IgD-negative memory B cell (primary cell): ENCODE results near the gene LPP. TPM values are rescaled to one million over a fixed set of nuclear protein-coding genes. Genes with fewer than 3 reads are reported as not detected.
A peak's percentile ranks its signal among the peaks of the same experiment; 100 is the strongest.

Experiments used
- H3K27ac Mint-ChIP-seq, 3 donors: one replicate each; pipeline ENCODE4 v1.8.0; 2020 to 2022; ENCODE audit warnings: mild to moderate bottlenecking in 3 of 3, mixed read lengths in 3 of 3, moderate library complexity in 1 of 3
- H3K27me3 Mint-ChIP-seq: one replicate; pipeline ENCODE4 v1.8.0; 2021; ENCODE audit warnings: mixed read lengths
- H3K36me3 Mint-ChIP-seq: one replicate; pipeline ENCODE4 v1.8.0; 2020; ENCODE audit warnings: mild to moderate bottlenecking, mixed read lengths
- H3K4me1 Mint-ChIP-seq, 3 donors: one replicate each; pipeline ENCODE4 v1.8.0; 2020 to 2022; ENCODE audit warnings: mixed read lengths in 3 of 3, mild to moderate bottlenecking in 1 of 3
- H3K4me3 Mint-ChIP-seq, 4 donors: one replicate each; pipeline ENCODE4 v1.8.0; 2020 to 2022; ENCODE audit warnings: mild to moderate bottlenecking in 4 of 4, mixed read lengths in 4 of 4, moderate library complexity in 3 of 4
- H3K9me3 Mint-ChIP-seq, 3 donors: one replicate each; pipeline ENCODE4 v1.8.0; 2020 to 2021; ENCODE audit warnings: mixed read lengths in 3 of 3, mild to moderate bottlenecking in 1 of 3
- polyA plus RNA-seq: library from polyadenylated mRNA; unstranded; fragments of 300-500 nt; fragmentation: Illumina TruSeq; gene quantifications from one replicate; pipeline ENCODE4 v1.2.3, GENCODE V29; 2021

Gene LPP
- polyA plus RNA-seq, 1 donor from 2014 or later = 29.2 TPM

DNA sequence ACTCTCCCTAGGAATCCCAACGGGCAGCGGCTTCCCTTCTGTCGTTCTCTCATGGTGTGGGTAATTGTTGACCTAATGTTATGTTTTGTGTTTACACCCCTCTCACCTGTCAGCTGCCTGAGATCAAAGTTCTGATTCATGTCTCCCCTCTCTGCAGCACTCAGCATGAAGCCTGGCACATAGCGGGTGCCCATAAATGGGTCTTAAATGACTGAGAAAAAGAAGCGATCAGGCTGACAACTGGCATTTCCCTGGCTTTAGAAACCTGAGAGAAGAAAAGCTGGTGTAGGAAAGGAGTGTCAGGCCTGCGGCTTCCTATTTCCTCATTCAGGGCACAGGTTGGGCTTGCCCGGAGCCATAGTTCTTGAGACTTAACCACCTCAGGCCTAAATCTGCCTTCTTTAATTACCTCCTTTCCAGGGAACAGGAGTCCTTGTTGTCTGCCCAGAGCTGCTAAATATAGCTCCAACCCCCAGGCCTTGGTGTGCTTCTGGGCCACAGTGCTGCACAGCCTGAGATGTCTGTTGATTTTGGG is 31.8 kb downstream of the LPP start:
- no peaks in the 10 kb centered on the region for H3K27me3 Mint-ChIP-seq
- peak overlapping the region in 2 of 4 donors; percentile 18 to 63 for H3K4me3 Mint-ChIP-seq
- H3K4me1 Mint-ChIP-seq = peaks cover 13 to 20% (median 20%) of the 10 kb centered on the region in 3 donors
- H3K27ac Mint-ChIP-seq = peak overlapping the region; percentile 11 to 69 (median 14)
- peaks cover 3% of the 10 kb centered on the region for H3K36me3 Mint-ChIP-seq
- no peaks in the 10 kb centered on the region for H3K9me3 Mint-ChIP-seq

DNA sequence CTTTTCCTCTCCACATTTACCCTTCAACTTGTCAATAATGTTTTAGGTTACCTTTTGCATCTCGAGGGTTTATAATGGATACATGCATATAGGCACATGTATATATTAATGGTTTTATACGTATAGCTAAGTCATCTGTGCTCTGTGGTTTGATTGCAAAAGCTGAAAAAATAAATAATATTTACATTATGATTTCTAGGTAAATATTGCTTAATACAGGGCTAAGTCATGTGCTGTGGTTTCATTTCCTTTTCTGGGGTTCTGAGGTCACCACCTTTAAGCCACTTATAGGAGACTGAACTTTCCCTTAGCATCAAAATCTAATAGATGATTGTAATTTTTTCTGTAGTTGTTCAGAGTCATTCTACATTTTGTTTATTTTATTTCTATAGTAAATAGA is 33.1 kb downstream of the LPP start:
- Mint-ChIP-seq H3K4me1 (peaks cover 13 to 20% (median 20%) of the 10 kb centered on the region in 3 donors), H3K4me3 (no peak overlapping the region), H3K9me3 (no peaks in the 10 kb centered on the region), H3K36me3 (peaks cover 3% of the 10 kb centered on the region), H3K27me3 (no peaks in the 10 kb centered on the region), H3K27ac (peak overlapping the region in 2 of 3 donors; percentile 4 to 67)

DNA sequence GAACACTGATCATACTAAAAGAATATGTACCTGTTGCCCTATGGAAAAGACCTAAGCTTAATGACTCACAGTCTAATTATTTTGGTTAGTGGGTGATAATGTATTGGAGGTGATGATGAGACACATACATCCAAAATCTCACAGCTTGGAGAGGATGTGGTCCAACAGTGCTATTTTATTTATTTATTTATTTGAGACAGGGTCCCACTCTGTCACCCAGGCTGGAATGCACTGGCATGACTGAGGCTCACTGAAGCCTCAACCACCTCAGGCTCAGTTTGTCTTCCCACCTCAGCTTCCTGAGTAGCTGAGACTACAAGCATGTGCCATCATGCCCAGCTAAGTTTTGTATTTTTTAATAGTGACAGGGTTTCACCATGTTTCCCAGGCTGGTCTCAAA is 35.0 kb downstream of the LPP start:
- Mint-ChIP-seq H3K9me3 (no peaks in the 10 kb centered on the region), H3K27me3 (no peaks in the 10 kb centered on the region), H3K4me3 (no peak overlapping the region), H3K36me3 (peaks cover 5% of the 10 kb centered on the region), H3K4me1 (peaks cover 13 to 23% (median 22%) of the 10 kb centered on the region in 3 donors), H3K27ac (no peak overlapping the region)

DNA sequence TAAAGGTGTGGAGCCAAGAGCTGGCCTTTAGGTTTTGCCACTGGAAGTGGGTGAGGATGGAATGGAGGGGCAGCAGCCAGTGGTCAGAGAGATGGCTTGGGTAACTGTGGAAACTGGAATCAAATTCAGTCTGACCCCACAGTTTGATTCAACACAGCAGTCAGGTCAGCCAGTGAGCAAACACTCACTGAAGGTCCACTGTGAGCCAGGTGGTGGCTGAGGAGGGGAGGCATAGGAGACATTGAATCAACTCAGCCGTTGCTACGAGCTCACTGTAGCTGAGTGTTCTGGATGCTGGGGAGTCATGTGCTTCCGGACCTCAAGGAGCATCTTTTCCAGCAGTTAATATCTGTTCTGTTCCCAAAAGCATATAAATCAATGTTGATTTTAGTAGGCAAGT is 37.5 kb downstream of the LPP start:
- peaks cover 4 to 20% (median 14%) of the 10 kb centered on the region in 3 donors for H3K4me1 Mint-ChIP-seq
- no peak overlapping the region for H3K27ac Mint-ChIP-seq
- peak overlapping the region in 1 of 4 donors; percentile 9 for H3K4me3 Mint-ChIP-seq

DNA sequence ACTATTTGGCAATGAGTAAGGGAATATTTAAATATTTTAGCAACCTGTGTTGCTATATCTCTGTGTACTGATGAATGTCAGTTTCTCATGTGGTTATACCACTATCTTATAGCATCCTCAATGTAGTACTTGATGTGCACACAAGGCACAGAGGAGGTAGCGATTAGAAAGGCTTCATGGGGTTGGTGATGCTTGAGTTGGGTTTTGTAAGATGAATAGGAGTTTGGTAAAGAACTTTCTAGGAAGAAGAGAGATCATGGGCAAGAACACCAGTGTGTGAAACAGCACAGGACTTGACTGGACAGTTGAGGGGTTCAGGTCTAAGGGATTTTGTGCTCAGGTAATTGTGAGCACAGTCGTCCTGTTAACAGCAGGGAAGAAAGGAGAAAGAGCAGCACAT is 38.1 kb downstream of the LPP start:
- H3K27ac Mint-ChIP-seq = peak overlapping the region in 1 of 3 donors; percentile 75
- H3K36me3 Mint-ChIP-seq = peaks cover 5% of the 10 kb centered on the region
- H3K4me1 Mint-ChIP-seq = peaks cover 6 to 20% (median 13%) of the 10 kb centered on the region in 3 donors
- H3K9me3 Mint-ChIP-seq = no peaks in the 10 kb centered on the region
- no peak overlapping the region for H3K4me3 Mint-ChIP-seq
- H3K27me3 Mint-ChIP-seq = no peaks in the 10 kb centered on the region

More for the DNA sequence above, 37.5 kb downstream of the LPP start:
- Mint-ChIP-seq H3K27me3 (no peaks in the 10 kb centered on the region), H3K36me3 (peaks cover 2% of the 10 kb centered on the region), H3K9me3 (no peaks in the 10 kb centered on the region)

DNA sequence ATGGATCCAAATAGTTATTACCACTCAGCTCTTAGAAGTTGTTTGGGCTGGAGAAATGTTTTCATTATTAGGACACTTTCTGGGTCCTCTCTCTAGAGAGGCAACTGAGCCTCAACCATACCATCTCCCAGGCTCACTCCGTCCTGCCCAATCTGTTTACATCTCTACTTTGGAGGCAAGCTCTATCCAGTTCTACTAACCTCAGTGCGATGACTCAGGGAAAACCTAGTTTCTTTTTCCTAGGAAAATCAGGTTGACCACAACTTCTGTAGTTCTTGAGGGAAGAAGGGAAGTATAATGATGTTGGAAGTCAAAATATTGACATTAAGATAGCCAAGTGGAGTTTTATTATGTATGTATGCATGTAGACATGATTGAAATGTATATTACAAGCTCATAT is 40.4 kb downstream of the LPP start:
- H3K36me3 Mint-ChIP-seq = peaks cover 5% of the 10 kb centered on the region
- H3K4me3 Mint-ChIP-seq = no peak overlapping the region
- no peaks in the 10 kb centered on the region for H3K9me3 Mint-ChIP-seq
- H3K27me3 Mint-ChIP-seq = no peaks in the 10 kb centered on the region
- H3K4me1 Mint-ChIP-seq = peaks cover 9 to 29% (median 11%) of the 10 kb centered on the region in 3 donors
- H3K27ac Mint-ChIP-seq = no peak overlapping the region

DNA sequence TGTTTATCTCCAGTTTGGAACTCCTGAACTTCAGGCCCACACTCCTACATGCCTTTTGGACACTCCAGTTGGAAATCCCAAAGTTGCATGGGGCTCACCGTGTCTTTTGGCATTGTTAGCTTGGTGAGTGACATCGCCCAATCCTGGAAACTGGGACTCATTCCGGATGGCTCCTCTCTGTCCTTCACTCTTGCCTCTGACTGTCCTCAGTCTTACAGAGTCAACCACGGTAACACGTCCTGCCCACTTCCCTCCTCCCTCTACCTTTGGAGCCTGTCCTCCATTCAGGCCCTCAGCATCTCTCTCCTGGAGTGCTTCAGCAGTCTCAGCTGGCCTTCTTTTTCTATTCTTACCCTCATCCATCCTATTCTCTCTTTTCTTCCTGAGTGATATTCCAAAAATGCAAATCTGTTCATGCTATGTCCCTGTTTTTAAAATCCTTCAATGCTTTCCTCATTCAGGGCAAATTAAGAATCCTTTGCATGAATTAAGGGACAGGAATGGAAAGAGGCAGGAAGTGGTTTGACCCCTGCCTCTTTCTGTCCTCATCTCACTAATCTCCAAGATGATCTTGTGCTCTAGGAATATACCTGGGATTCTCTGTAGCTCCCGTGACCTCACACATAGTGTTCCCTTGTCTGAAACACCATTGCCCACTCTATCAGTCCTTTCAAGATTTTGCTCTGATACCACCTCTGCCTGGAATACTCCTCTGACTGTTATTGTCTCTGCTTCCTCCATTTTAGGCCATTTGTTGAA is 42.5 kb downstream of the LPP start:
- Mint-ChIP-seq H3K27me3 (no peaks in the 10 kb centered on the region), H3K27ac (no peak overlapping the region), H3K36me3 (peaks cover 5% of the 10 kb centered on the region), H3K4me3 (no peak overlapping the region), H3K9me3 (no peaks in the 10 kb centered on the region), H3K4me1 (peaks cover 9 to 26% (median 11%) of the 10 kb centered on the region in 3 donors)

DNA sequence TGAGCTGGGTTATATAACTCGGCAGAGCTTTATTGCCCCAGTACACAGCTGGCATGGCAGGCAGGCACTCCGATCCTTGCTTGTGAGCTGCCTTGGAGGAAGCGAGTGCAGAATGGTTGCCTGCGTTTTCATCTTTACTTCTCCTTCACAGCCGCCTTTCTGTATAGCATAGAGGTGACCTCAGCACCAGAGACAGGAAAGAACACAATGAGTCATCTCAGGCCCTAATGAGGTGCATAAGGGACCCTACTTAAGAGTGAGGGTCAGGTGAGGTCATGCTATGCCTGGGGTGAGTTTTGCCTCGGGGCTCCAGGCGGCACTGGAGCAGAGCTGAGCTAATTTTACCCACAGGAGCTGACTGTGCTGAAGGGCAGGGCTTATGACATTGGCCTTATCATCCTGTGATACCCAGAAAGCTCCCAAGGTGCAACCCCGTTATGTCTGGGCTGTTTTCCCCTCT is 43.5 kb downstream of the LPP start:
- Mint-ChIP-seq H3K27ac (peak overlapping the region in 1 of 3 donors; percentile 0), H3K4me3 (no peak overlapping the region), H3K4me1 (peaks cover 9 to 25% (median 11%) of the 10 kb centered on the region in 3 donors), H3K36me3 (peaks cover 5% of the 10 kb centered on the region), H3K27me3 (no peaks in the 10 kb centered on the region), H3K9me3 (no peaks in the 10 kb centered on the region)

DNA sequence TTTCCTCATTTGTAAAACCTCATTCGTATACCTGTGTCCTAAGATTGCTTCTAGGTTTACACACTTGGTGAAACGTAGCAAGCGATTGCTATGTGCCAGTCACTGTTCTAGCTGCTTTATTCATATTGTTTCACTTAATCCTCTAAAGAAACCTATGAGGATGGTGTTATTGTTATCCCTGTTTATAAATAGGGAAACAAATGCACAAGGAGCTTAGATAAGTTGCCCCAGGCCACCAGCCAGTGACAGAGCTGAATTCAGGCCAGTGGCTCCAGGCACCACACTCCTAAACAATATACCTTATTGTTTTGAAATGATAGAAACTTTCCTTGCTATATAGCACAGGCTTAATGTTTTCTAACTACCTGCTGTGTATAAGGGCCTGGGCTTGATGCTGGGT is 44.0 kb downstream of the LPP start:
- Mint-ChIP-seq H3K9me3 (no peaks in the 10 kb centered on the region), H3K27ac (peak overlapping the region in 1 of 3 donors; percentile 29), H3K4me1 (peaks cover 8 to 28% (median 11%) of the 10 kb centered on the region in 3 donors), H3K4me3 (no peak overlapping the region), H3K27me3 (no peaks in the 10 kb centered on the region), H3K36me3 (peaks cover 5% of the 10 kb centered on the region)

DNA sequence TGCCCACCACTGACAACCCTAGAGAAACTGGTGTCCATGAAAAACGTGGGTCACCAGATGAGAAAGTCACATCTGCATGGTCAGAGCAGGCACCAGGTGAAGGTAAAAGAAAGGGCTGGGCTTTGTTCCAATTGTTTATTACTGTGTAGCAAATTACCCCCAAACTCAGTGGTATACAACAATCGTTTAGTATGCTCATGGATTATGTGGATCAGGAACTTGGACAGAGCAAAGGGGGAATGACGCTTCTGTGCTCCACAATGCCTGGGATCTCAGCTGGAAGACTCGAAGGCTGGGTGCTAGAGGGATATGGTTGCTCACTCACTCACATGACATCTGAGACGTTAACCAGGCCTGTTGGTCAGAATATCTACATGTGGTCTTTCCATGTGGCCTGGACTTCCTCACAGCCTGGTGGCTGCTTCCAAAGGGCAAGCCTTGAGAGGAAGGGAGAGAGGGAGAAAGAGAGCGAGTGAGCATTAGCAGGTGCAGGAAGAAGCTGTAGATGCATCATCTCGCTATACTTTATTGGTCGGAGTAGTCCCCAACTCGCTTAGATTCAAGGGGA is 44.9 kb downstream of the LPP start:
- no peak overlapping the region for H3K27ac Mint-ChIP-seq
- H3K27me3 Mint-ChIP-seq = no peaks in the 10 kb centered on the region
- H3K36me3 Mint-ChIP-seq = peaks cover 3% of the 10 kb centered on the region
- H3K4me3 Mint-ChIP-seq = peak overlapping the region in 1 of 4 donors; percentile 7
- H3K4me1 Mint-ChIP-seq = peaks cover 6 to 28% (median 11%) of the 10 kb centered on the region in 3 donors
- H3K9me3 Mint-ChIP-seq = no peaks in the 10 kb centered on the region

DNA sequence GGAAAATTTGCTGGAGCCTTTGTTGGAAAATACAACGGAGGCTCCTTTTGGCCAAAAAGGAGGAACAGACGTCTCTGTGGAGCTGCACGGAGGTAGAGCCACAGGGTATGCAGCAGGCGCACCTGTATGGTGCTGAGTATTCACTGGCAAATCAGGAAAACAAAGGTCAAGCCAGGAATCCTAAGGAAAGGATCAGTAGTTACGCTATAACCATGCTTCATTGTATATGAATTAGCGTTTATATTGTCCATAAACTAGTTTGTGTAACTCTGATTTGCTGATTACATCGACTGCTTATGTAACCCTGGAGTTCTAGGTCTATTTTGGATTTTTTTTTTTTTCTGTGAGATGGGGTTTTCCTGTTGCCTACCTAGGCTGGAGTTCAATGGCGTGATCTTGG is 45.4 kb downstream of the LPP start:
- peaks cover 3% of the 10 kb centered on the region for H3K36me3 Mint-ChIP-seq
- no peak overlapping the region for H3K27ac Mint-ChIP-seq
- H3K4me1 Mint-ChIP-seq = peaks cover 10 to 27% (median 14%) of the 10 kb centered on the region in 3 donors
- no peak overlapping the region for H3K4me3 Mint-ChIP-seq
- no peaks in the 10 kb centered on the region for H3K9me3 Mint-ChIP-seq
- no peaks in the 10 kb centered on the region for H3K27me3 Mint-ChIP-seq

DNA sequence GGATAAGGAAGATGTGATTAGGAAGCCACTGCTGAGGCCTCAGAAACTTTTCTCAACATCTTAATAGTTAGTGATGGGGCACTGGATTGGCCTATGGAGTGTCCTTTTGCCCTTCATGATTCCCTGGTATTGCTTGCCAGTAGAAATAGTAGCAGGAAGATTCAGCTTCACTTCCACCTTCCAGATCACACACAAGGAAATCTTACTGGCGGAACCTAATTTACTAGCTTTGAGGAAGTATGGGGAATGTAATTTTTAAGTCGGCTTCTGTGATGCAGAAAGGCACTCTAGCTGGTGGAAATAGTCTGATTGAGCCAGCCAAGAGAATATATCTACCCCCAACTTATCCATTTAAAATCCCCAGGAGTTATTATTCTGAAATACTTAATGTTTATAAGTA is 46.5 kb downstream of the LPP start:
- peaks cover 3% of the 10 kb centered on the region for H3K36me3 Mint-ChIP-seq
- no peaks in the 10 kb centered on the region for H3K9me3 Mint-ChIP-seq
- H3K27me3 Mint-ChIP-seq = no peaks in the 10 kb centered on the region
- peaks cover 14 to 26% (median 14%) of the 10 kb centered on the region in 3 donors for H3K4me1 Mint-ChIP-seq
- no peak overlapping the region for H3K27ac Mint-ChIP-seq
- H3K4me3 Mint-ChIP-seq = no peak overlapping the region

DNA sequence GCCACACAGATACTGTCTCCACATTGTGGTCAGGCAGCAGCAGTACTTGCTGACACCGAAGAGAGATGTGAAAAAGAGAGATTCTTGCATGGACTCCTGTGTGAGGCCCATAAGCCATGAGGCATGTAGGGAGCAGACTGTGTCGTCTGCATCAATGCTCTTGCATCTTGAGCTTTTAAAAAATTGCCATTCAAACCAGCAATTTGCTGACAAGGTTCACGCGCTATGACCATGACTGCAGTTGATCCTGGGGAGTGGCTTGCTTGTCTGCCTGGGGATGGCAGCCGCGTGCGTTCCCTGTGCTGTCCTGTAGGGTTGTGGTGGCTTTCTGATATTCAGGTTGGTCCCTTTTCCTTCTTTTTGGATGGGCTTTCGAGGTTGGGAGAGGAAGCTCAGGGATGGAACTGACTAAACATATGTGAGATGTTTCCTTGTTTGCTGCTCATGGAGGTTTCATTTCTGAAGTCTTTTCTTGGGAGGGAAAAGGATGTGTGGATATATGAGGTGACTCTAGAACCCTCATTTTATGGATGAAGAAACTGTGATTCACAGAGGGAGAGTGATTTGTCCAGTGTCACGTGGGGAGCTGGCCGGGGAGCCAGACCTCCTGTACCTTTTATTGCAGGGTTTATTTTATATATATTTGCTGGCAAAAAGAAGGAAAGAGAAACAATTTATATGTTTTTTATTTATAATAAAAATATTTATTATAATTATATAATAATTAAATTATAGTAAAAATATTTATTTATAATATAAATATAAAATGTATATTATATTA is 48.6 kb downstream of the LPP start:
- Mint-ChIP-seq H3K4me1 (peaks cover 8 to 19% (median 12%) of the 10 kb centered on the region in 3 donors), H3K4me3 (no peak overlapping the region), H3K27ac (peak overlapping the region in 2 of 3 donors; percentile 37 to 64), H3K36me3 (no peaks in the 10 kb centered on the region), H3K27me3 (no peaks in the 10 kb centered on the region), H3K9me3 (no peaks in the 10 kb centered on the region)

DNA sequence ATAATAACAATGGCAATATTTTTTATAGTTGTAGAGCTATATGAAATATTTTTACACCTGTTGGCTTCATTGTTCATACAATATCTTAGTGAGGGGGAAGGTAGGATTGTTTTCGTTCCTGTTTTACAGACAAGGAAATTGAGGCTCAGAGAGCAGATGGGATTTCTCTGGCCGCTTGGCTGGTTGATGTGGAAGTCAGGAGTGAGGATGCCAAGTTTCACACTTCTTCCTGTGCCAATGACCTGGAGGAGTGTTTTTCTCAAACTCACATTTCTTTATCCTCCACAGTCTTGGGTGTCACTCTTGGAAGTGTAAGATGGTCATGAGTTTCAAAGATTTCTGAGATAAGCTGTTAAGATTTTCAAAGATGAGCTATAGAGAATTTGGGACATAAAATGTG is 50.6 kb downstream of the LPP start:
- no peaks in the 10 kb centered on the region for H3K36me3 Mint-ChIP-seq
- peak overlapping the region in 1 of 3 donors; percentile 7 for H3K27ac Mint-ChIP-seq
- peaks cover 5 to 12% (median 12%) of the 10 kb centered on the region in 3 donors for H3K4me1 Mint-ChIP-seq
- H3K27me3 Mint-ChIP-seq = no peaks in the 10 kb centered on the region
- H3K9me3 Mint-ChIP-seq = no peaks in the 10 kb centered on the region
- H3K4me3 Mint-ChIP-seq = no peak overlapping the region

DNA sequence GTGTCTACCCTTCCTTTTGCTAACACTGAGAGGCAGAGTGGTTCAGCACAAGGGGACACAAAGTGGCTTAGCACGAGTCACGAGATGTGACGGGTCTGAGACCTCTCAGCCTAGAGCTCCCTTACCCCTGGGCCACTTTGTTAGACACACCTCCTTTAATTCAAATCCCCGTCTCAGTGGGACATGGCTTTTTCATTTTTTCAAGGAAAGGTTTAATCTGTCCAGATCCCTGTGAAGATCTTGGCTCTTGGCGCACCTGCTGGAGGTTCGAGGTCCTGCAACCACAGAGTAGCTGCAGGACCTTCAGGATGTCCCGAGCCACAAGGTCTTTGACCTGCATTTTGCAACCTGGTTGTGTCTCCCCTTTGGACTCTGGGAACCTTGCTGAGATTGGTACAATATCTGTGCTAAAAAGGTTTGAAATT is 52.0 kb downstream of the LPP start:
- Mint-ChIP-seq H3K9me3 (no peaks in the 10 kb centered on the region), H3K27ac (no peak overlapping the region), H3K36me3 (no peaks in the 10 kb centered on the region), H3K4me1 (peaks cover 5 to 12% (median 12%) of the 10 kb centered on the region in 3 donors), H3K27me3 (no peaks in the 10 kb centered on the region), H3K4me3 (no peak overlapping the region)
